HepG2 (cell line): ENCODE results near the gene CALML4. TPM values are rescaled to one million over a fixed set of nuclear protein-coding genes. Genes with fewer than 3 reads are reported as not detected.
A peak's percentile ranks its signal among the peaks of the same experiment; 100 is the strongest.

Experiments used
- ATF2 ChIP-seq: sonication (generic); formaldehyde crosslinking; IDR thresholded peaks from 2 replicates; pipeline ENCODE4 v1.4.0; 2020; ENCODE audit warnings: missing genetic modification reagents
- ELF4 ChIP-seq: sonication (generic); formaldehyde crosslinking; IDR thresholded peaks from 2 replicates; pipeline ENCODE4 v1.5.0; 2020; ENCODE audit warnings: missing genetic modification reagents, mild to moderate bottlenecking, moderate library complexity, borderline replicate concordance
- HNRNPK ChIP-seq: fragments of 200-400 bp; formaldehyde crosslinking; IDR thresholded peaks from 2 replicates; pipeline ENCODE4 v1.6.1; 2018; ENCODE audit warnings: low read length, low read depth, moderate library complexity, mild to moderate bottlenecking; ENCODE audit not compliant: poor library complexity, severe bottlenecking
- NFIC ChIP-seq: IDR thresholded peaks from 2 replicates; pipeline ENCODE4 v1.6.1; 2012; ENCODE audit warnings: mild to moderate bottlenecking, low read length, inconsistent platforms
- NFKBIZ ChIP-seq: IDR thresholded peaks from 2 replicates; pipeline ENCODE4 v1.6.1; 2018; ENCODE audit warnings: missing genetic modification reagents, missing compliant biosample characterization
- PRDM10 ChIP-seq: sonication (generic); formaldehyde crosslinking; IDR thresholded peaks from 2 replicates; pipeline ENCODE4 v1.4.0; 2020; ENCODE audit warnings: low read depth, missing genetic modification reagents
- RNF2 ChIP-seq: fragments of 450-650 bp; conservative IDR thresholded peaks from 2 replicates; pipeline ENCODE4 v1.6.1; 2016; ENCODE audit warnings: low read depth
- SKIL ChIP-seq: sonication (generic); formaldehyde crosslinking; IDR thresholded peaks from 2 replicates; pipeline ENCODE4 v1.8.0; 2022; ENCODE audit warnings: missing genetic modification reagents, mild to moderate bottlenecking, moderate library complexity, borderline replicate concordance
- SPEN ChIP-seq: sonication (generic); formaldehyde crosslinking; IDR thresholded peaks from 2 replicates; pipeline ENCODE4 v1.5.1; 2020; ENCODE audit warnings: low read depth, mild to moderate bottlenecking, missing genetic modification reagents
- STAG1 ChIP-seq: sonication (generic); formaldehyde crosslinking; IDR thresholded peaks from 2 replicates; pipeline ENCODE4 v1.4.0; 2020; ENCODE audit warnings: missing genetic modification reagents
- THYN1 ChIP-seq: sonication (generic); formaldehyde crosslinking; IDR thresholded peaks from 2 replicates; pipeline ENCODE4 v1.8.1; 2023; ENCODE audit warnings: low read depth, mild to moderate bottlenecking, moderate library complexity, missing genetic modification reagents, borderline replicate concordance
- U2AF1 ChIP-seq: fragments of 200-400 bp; formaldehyde crosslinking; optimal IDR thresholded peaks from 2 replicates; pipeline ENCODE3; 2017; ENCODE audit warnings: mild to moderate bottlenecking, low read depth, low read length
- ZC3H13 ChIP-seq: sonication (generic); formaldehyde crosslinking; IDR thresholded peaks from 2 replicates; pipeline ENCODE4 v1.8.1; 2023; ENCODE audit warnings: mild to moderate bottlenecking, missing genetic modification reagents, moderate library complexity
- ZNF432 ChIP-seq: sonication (generic); formaldehyde crosslinking; IDR thresholded peaks from 2 replicates; pipeline ENCODE4 v1.5.0; 2020; ENCODE audit warnings: missing genetic modification reagents, mild to moderate bottlenecking, borderline replicate concordance
- ZNF543 ChIP-seq: sonication (generic); formaldehyde crosslinking; IDR thresholded peaks from 2 replicates; pipeline ENCODE4 v1.4.0; 2020; ENCODE audit warnings: mild to moderate bottlenecking, missing genetic modification reagents
- ZNF672 ChIP-seq: sonication (generic); formaldehyde crosslinking; IDR thresholded peaks from 2 replicates; pipeline ENCODE4 v1.8.1; 2022; ENCODE audit warnings: missing genetic modification reagents
- polyA plus RNA-seq, 8 experiments: library from polyadenylated mRNA; depleted of rRNA in 3 of 8; stranded (reverse) in 7 of 8; unstranded in 1 of 8; fragments of >200 nt; fragmentation: Illumina TruSeq in 4 of 8; extraction: Trizol in 4 of 8; gene quantifications; 2 replicates each; pipeline versions ENCODE4 v1.2.1 to v1.2.3, GENCODE V29; 2011 to 2016; ENCODE audit warnings: low read depth in 4 of 8, missing spikeins in 1 of 8, mixed read lengths in 1 of 8; ENCODE audit not compliant: insufficient read depth in 1 of 8
- total RNA-seq, 5 experiments: library from RNA; depleted of rRNA; stranded (reverse); fragments of >200 nt; fragmentation: Illumina TruSeq; extraction: Trizol; gene quantifications; 2 replicates each; pipeline ENCODE4 v1.2.3, GENCODE V29; 2016; ENCODE audit warnings: low read depth in 1 of 5
- TF ChIP-seq, protein P1 (sequence below): sonication (generic); formaldehyde crosslinking; IDR thresholded peaks from 2 replicates; pipeline ENCODE4 v1.4.0; 2020; ENCODE audit warnings: mild to moderate bottlenecking, missing genetic modification reagents

The CALML4 gene
- total and polyA plus RNA-seq, 2 of the 13 experiments (the other 11 are each of a cell fraction or from before 2014, with no cell fraction given), result 3.6 to 8.7 TPM

DNA sequence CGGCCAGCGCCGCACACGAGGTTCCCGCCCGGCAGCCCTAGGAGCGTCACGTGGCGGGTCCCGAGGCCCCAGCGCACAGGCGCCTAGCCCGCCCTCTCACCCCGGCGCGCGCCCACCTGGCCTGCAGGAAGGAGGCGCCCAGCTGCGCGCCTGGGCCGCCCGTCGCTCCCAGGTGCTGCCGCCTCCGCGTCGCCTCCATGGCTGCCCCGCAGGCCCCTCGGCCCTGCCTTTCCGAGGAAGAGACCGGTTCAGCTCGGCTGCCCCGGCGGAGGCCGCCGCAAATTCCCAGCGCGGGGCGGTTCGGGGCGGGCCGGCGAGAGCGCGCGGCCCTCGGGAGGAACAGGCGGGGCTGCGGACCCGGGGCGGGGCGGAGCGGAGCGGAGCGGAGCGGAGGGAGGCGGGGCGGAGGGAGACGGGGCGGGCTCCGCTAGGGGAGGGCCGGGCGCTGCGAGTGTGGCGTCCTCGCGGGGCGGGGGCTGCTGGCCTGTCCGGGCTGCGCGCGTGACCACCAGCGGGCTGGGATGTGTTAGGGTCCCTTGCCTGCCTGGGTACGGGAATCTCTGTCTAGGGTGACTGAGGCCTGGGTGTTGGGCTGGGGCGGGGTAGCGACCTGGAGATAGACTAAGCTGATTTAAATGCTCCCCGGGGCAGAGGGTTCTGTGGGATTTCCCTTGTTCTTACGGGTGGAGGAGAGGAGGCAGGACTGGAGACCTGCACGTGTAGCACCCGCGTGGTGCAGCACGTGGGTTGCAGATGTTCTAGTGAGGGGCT lies 24.4 kb upstream of the CALML4 start, which contains the start of gene CLN6 (continued):
- TF ChIP-seq ZNF432 (CRISPR knock-in tag), result no peak
- TF ChIP-seq HNRNPK, result no peak
- TF ChIP-seq SKIL (CRISPR knock-in tag), result peak; percentile 4; the same call in 1 of the 2 replicates
- no peak for TF ChIP-seq ZC3H13 (CRISPR knock-in tag)
- TF ChIP-seq ATF2 (CRISPR knock-in tag), result no peak
- TF ChIP-seq U2AF1, result no peak
- TF ChIP-seq, protein P1, sequence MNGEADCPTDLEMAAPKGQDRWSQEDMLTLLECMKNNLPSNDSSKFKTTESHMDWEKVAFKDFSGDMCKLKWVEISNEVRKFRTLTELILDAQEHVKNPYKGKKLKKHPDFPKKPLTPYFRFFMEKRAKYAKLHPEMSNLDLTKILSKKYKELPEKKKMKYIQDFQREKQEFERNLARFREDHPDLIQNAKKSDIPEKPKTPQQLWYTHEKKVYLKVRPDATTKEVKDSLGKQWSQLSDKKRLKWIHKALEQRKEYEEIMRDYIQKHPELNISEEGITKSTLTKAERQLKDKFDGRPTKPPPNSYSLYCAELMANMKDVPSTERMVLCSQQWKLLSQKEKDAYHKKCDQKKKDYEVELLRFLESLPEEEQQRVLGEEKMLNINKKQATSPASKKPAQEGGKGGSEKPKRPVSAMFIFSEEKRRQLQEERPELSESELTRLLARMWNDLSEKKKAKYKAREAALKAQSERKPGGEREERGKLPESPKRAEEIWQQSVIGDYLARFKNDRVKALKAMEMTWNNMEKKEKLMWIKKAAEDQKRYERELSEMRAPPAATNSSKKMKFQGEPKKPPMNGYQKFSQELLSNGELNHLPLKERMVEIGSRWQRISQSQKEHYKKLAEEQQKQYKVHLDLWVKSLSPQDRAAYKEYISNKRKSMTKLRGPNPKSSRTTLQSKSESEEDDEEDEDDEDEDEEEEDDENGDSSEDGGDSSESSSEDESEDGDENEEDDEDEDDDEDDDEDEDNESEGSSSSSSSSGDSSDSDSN (CRISPR knock-in tag), result no peak; the same call in 1 of the 2 replicates
- no peak for TF ChIP-seq NFIC
- no peak for TF ChIP-seq ZNF672 (CRISPR knock-in tag)
- no peak for TF ChIP-seq PRDM10 (CRISPR knock-in tag)
- TF ChIP-seq THYN1, result no peak
- TF ChIP-seq ZNF543 (CRISPR knock-in tag), result peak; percentile 95; the same call in 1 of the 2 replicates
- peak; percentile 97 for TF ChIP-seq RNF2
- TF ChIP-seq NFKBIZ, result no peak
- no peak for TF ChIP-seq ELF4 (CRISPR knock-in tag)
- no peak for TF ChIP-seq STAG1 (CRISPR knock-in tag)
- TF ChIP-seq SPEN (CRISPR knock-in tag), result peak; percentile 56; the same call in 1 of the 2 replicates
